ENCODE data around the gene ZNF318. TPM values are rescaled to one million over a fixed set of nuclear protein-coding genes. Genes with fewer than 3 reads are reported as not detected.

Gene ZNF318
- total and polyA plus RNA-seq, 3 donors from 2014 or later, result 79.7 to 123 (median 97.9) TPM

- Histone ChIP-seq H3K4me3 (peak within 1 kb of the TSS; percentile 4 to 53), H3K9me3 (no peaks in the 10 kb centered on the region), H3K4me1 (peaks cover 13% of the 10 kb centered on the region), H3K27ac (no peak within 1 kb of the TSS), H3K27me3 (no peaks in the 10 kb centered on the region), H3K36me3 (ENCODE audit: low read depth, missing control alignments) (no peaks in the 10 kb centered on the region)
- WGBS, 2 donors, result 5 to 7% methylated on average over 15 to 39 of the region's 39 CpGs
- DNase-seq, result peak; percentile 58
- intact Hi-C loops (cut with DNase I; ENCODE audit: low total_unique reads), result no loop called here
- TF ChIP-seq CTCF (IDR thresholded peaks at IDR 0.05), result no peak
- TF ChIP-seq POLR2A (IDR thresholded peaks at IDR 0.05), result no peak
These were observed 61.1 kb downstream of the ZNF318 start, which contains the start of gene CRIP3 for GRCh38 chr6:43308101-43308989. CRIP3 (minus strand) TSS chr6:43308826; CDS start chr6:43308792, 34 bp downstream.

GRCh38 chr6:43307451-43308100 lies 61.9 kb downstream of the ZNF318 start:
- 71 to 83% methylated on average over 5 of the region's 5 CpGs for WGBS, 2 donors
- Histone ChIP-seq H3K9me3 (no peaks in the 10 kb centered on the region), H3K27me3 (no peaks in the 10 kb centered on the region), H3K36me3 (ENCODE audit: low read depth, missing control alignments) (no peaks in the 10 kb centered on the region), H3K4me3 (no peak overlapping the region), H3K4me1 (peaks cover 13% of the 10 kb centered on the region), H3K27ac (no peak overlapping the region)
- TF ChIP-seq POLR2A (IDR thresholded peaks at IDR 0.05), result no peak
- intact Hi-C loops (cut with DNase I; ENCODE audit: low total_unique reads), result no loop called here
- no peak for DNase-seq

GRCh38 chr6:43306086-43306485 lies 63.4 kb downstream of the ZNF318 start:
- Histone ChIP-seq H3K4me1 (peaks cover 13% of the 10 kb centered on the region), H3K36me3 (ENCODE audit: low read depth, missing control alignments) (no peaks in the 10 kb centered on the region), H3K9me3 (no peaks in the 10 kb centered on the region), H3K27me3 (no peaks in the 10 kb centered on the region), H3K27ac (no peak overlapping the region), H3K4me3 (no peak overlapping the region)
- DNase-seq, result no peak
- TF ChIP-seq CTCF (IDR thresholded peaks at IDR 0.05) (no peak), POLR2A (IDR thresholded peaks at IDR 0.05) (no peak)
- intact Hi-C loops (cut with DNase I; ENCODE audit: low total_unique reads), result no loop called here
- WGBS, 2 donors, result 94 to 96% methylated on average over 7 of the region's 7 CpGs

GRCh38 chr6:43304882-43305281 lies 64.6 kb downstream of the ZNF318 start:
- 86 to 92% methylated on average over 2 of the region's 2 CpGs for WGBS, 2 donors

More at GRCh38 chr6:43304882-43305281, 64.6 kb downstream of the ZNF318 start:
- no peaks in the 10 kb centered on the region for H3K36me3 ChIP-seq (ENCODE audit: low read depth, missing control alignments)
- H3K4me1 ChIP-seq, result peaks cover 13% of the 10 kb centered on the region
- H3K4me3 ChIP-seq, result no peak overlapping the region
- no peaks in the 10 kb centered on the region for H3K9me3 ChIP-seq
- no peaks in the 10 kb centered on the region for H3K27me3 ChIP-seq
- no peak overlapping the region for H3K27ac ChIP-seq
- DNase-seq, result no peak
- intact Hi-C loops (cut with DNase I; ENCODE audit: low total_unique reads), result no loop called here
- TF ChIP-seq POLR2A (IDR thresholded peaks at IDR 0.05), result no peak
- TF ChIP-seq CTCF (IDR thresholded peaks at IDR 0.05), result no peak
